Cardiac fibroblast (primary cell): ENCODE measurements around the gene HOTAIR.

Source experiments
- DNase-seq, 2 donors: peaks; one replicate each; pipeline versions ENCODE4 v3.0.0 to v3.0.0-alpha.2; 2010; ENCODE audit warnings: low read depth in 2 of 2
- H3K4me3 ChIP-seq, 2 donors: replicated peaks in 1 of 2; 1 replicate in 1 of 2; 2 replicates in 1 of 2; pipeline ENCODE4 v1.5.1; 2011; ENCODE audit warnings: low read depth in 2 of 2, low read length in 2 of 2, mild to moderate bottlenecking in 2 of 2, moderate library complexity in 1 of 2
- CTCF ChIP-seq: IDR thresholded peaks from one replicate; pipeline ENCODE4 v1.5.1; 2011; ENCODE audit warnings: low read depth, mild to moderate bottlenecking, low read length, inconsistent platforms

The HOTAIR gene

DNA sequence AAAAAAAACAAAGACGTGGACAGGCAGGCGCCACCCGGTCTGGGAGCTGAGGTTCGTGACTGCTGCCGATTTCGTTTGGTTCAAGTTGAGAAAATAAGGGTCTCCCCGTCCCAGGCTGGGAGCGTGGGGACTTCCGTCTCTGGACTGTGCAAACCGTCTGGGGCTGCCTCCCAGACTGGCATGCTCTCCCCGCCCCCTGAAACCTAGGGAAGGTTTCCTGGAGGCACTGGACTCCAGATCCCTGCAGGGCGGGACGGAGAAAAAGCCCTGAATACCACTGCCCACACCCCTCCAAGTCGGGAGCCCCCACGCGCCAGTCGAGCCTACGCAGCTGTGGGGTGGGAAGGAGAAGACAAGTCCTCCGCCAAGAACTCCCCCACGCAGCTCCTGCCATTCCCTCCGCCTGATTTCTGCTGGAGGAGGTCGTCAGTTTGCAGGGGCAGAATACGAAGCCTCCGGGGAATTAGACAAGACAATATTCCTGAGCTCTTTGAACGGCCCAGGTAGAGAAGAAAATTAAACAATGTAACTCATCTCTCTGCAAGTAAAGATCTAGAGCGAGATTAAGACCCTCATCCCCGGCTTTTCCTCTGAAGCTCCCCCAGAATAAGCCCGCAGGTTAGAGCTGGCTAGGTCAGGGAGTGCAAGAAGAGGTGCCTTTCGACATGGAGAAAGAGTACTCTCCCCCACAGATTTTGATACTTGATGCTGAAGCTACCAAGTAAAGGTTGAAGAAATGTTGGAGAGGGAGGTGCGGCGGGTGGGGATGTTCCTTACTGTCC lies 46.5 kb downstream of the HOTAIR start:
- DNase-seq, result no peak
- TF ChIP-seq CTCF, result no peak
- no peak overlapping the region for H3K4me3 ChIP-seq

DNA sequence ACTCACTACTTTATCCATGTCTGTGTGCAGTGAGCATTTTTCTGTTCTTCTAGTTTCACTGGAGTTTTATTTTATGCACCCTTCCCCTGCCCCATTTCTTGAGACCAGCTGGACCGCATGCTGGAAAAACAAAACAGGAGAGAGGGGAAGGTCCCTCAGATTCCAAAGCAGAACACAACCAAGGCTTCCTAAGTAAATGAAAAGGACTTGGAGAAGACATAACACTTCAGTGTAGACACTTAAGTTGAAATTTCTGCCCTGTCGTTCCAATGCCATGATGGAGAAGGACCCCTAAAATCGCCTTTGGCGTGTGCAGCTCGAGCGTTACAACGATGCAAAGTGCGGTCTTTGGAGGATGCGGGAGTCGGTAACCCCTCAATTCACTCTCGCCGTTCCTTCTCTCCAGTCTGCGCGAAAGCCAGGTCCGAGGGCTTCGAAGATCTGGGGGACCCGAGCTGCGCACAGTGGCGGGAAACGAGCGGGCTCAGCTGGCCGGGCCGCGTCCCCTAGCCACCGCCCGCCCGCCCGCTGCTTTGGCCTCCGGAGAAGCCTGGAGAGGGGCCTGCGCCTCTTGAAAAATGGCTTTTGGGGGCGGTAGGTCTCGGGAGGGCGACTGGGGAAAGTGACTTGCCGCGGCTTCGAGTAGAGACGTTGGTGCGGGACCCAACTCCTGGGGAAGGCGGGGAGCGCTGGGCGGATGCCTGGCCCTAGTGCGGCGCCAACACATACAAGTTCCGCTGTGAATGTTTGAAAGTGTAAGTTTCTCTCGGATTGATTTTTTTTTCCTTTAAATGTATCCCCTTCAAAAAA lies 47.3 kb downstream of the HOTAIR start:
- no peak for TF ChIP-seq CTCF
- no peak overlapping the region for H3K4me3 ChIP-seq
- no peak for DNase-seq

GRCh38 chr12:53924521-53925405 lies 50.0 kb downstream of the HOTAIR start:
- TF ChIP-seq CTCF, result no peak
- DNase-seq, result no peak
- no peak overlapping the region for H3K4me3 ChIP-seq

DNA sequence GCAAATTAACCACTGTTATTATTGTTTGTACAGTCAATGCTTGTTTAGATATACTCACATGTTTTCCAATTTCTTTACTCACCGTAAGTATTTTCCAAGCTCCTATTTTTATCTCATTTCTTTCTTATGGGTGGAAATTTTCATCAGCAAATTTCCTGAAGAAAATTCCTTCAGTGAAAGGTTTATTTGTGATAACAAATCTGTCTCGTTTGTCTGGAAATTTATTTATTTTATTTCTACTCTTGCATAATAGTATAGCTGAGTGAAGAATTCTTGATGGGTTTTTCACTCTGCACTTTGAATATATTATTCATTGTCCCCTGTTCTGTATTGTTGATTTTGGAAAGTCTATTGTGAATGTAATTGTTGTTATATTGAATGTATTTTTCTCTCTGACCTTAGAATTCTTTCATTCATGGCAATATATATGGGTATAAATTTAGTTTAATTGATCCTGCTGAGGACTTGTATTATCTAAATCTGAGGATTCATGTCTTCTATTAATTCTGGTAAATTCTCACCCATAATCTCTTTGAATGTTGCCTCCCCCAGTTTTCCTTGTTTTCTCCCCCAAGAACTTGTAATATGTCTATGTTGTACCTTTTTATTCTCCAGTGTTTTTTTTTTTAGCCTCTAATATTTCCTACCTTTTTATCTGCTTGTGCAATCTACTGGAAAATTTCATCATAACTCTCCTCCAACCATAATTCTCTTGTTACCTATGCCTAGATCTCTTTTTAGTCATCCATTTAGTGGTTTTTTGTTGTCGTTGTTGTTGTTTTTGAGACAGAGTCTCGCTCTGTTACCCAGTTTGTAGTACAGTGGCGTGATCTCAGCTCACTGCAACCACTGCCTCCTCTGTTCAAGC lies 57.7 kb downstream of the HOTAIR start:
- DNase-seq, result no peak
- TF ChIP-seq CTCF, result no peak
- H3K4me3 ChIP-seq, result no peak overlapping the region
